Measurements from ENCODE around the gene PPOX.

Gene PPOX

DNA sequence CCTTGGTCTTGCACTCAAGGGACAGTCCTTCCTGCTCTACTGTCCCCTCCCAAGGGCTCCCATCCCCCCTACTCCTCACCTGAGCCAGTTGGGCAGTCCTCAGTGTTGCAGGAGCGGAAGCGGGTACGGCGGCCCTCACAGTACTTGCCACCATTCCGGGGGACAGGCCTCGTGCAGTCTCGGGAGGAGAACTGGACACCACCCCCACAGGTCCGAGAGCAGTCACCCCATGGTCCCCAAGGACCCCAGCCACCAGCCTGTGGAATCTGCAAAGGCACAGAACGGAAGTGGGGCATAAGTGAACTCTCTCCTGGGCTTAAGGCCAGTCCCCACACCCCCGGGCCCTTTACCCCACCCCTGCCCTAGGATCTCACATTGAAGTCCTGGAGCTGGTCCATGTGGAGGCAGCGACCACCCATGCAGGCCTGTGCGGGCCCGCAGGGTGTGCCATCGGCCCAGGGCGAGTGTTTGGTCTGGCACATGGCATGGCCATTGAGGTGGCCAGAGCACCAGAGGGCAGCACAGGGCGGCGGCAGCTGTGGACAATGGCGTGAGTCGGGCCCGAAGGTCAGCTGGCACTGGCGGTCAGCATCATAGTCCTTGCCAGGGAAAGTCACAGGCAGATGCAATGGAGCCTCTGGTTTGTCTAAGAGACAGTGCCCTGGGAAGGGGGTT, 27.5 kb downstream of the PPOX start:
- H3K27ac ChIP-seq: no peak overlapping the region
- peak; percentile 32; the same call in 1 of the 2 replicates for TF ChIP-seq CTCF (IDR thresholded peaks at IDR 0.05)
- TF ChIP-seq ZFX (IDR thresholded peaks at IDR 0.05; ENCODE audit: borderline replicate concordance): no peak

GRCh38 chr1:161195171-161195570, 28.9 kb downstream of the PPOX start:
- TF ChIP-seq ZFX (IDR thresholded peaks at IDR 0.05; ENCODE audit: borderline replicate concordance): no peak
- TF ChIP-seq CTCF (IDR thresholded peaks at IDR 0.05): no peak
- no peak overlapping the region for H3K27ac ChIP-seq

DNA sequence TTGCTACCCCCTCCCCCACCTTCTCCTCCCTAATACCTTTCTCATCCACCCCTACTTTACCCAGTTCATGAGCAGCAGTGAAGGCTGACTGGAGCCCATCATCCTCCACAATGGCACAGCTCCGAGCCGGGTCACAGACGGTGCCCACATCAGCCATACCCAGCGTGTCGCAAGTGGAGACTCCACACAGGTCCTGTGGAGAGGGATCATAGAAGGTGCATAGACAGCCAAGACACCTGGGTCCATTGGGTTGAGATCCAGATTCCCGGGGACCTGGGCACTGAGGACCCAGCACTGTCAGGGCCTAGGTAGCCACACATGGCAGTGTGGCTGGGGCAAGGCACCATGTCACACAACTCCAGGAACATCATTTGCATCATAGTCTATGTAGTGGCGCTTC, 29.9 kb downstream of the PPOX start:
- TF ChIP-seq CTCF (IDR thresholded peaks at IDR 0.05): no peak
- no peak for TF ChIP-seq ZFX (IDR thresholded peaks at IDR 0.05; ENCODE audit: borderline replicate concordance)
- H3K27ac ChIP-seq: no peak overlapping the region

DNA sequence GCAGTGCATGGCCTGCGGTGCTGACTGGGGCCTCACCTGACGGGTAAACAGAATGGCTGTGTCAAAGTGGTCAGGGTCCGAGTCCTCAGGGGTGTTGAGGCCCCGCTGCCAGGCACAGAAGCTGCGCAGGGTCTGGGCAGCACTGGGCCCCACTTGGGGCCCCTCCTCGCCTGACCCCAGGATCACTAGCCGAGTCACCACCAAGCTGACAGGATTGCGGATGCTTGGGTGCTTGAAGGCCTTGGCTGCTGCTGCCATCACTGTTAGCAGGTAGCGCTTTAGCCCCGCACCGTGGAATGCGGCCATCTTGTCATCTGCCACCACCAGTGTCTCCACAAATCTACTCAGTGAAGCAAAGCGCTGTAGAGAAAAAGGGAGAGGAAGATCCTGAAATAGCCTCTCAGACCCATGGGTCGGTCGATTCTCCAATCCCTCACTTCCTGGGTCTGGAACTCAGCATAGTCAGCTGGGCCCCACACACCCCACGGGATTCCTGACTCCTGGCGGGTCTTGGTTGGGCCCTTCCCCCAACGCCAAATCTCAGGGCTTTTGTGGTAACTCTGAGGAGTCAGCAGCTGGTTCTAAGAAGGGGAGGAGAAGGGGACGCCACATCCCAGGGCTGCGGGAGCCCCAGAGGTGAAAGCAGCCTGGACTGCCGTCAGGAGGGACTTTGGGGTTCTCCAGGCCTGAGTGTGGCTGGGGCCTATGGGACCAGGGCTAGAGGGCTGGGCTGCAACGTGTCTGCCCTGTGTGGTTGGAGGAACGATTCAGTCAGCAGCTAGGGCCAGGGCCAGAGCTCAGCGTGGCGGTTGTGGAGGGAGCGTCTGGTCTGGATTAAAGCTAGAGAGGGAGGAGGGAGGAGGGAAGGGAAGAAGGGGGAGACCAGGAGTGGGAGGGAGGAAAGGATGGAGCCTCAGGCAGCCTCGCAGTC, 30.6 kb downstream of the PPOX start:
- H3K27ac ChIP-seq: no peak overlapping the region
- TF ChIP-seq ZFX (IDR thresholded peaks at IDR 0.05; ENCODE audit: borderline replicate concordance): no peak

- TF ChIP-seq ZFX (IDR thresholded peaks at IDR 0.05; ENCODE audit: borderline replicate concordance): no peak
- H3K27ac ChIP-seq: no peak overlapping the region
Measured at GRCh38 chr1:161197560-161198193, 31.5 kb downstream of the PPOX start.

- H3K27ac ChIP-seq: no peak overlapping the region
Measured at GRCh38 chr1:161198194-161198896, 32.1 kb downstream of the PPOX start.

DNA sequence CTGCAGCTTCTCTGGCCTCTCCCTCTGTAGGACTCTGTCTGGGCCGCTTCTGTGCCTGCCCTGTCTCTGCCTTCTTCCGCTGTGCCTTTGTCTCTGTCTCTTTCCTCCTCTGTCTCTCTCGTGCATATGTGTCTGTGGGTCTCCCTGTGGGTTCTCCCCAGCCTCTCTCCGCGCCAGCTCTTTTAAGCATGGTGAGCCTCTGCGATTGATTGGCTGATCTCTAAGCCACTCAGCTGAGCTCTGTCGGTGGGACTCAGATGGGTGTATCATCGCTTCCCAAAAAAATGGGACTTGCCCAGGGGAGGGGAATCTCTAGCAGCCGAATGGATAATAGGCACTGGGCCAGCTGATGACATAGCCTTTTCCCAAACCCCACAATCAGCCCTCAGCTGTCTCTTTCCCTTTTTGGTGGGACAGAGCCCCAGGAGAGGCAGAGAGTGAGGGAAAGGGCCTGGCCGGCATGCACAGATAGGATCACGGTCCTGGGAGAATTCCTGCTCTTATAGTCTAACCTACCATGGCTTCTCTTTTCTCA, 32.7 kb downstream of the PPOX start, which contains the start of gene ADAMTS4:
Gene ADAMTS4, minus strand, starts transcription at position 158 of the 535 bp plus-strand sequence. CDS start 427 bp downstream, outside the sequence.
- no peak within 1 kb of the TSS for H3K27ac ChIP-seq
- TF ChIP-seq ZFX (IDR thresholded peaks at IDR 0.05; ENCODE audit: borderline replicate concordance) (no peak), CTCF (IDR thresholded peaks at IDR 0.05) (no peak)

More at GRCh38 chr1:161198194-161198896, 32.1 kb downstream of the PPOX start:
- no peak for TF ChIP-seq ZFX (IDR thresholded peaks at IDR 0.05; ENCODE audit: borderline replicate concordance)
- TF ChIP-seq CTCF (IDR thresholded peaks at IDR 0.05): peak; percentile 21
